PFSK-1 (cell line): ENCODE measurements around the gene TAS2R42.

Source experiments
- FOXP2 ChIP-seq: optimal IDR thresholded peaks from 2 replicates; pipeline ENCODE3; 2011; ENCODE audit warnings: borderline replicate concordance, control low read depth, inconsistent platforms; ENCODE audit not compliant: insufficient read depth; ENCODE audit errors: extremely low read length, extremely low read depth
- POLR2AphosphoS5 ChIP-seq: IDR thresholded peaks from 2 replicates; pipeline ENCODE4 v1.6.1; 2012; ENCODE audit warnings: low read depth, mild to moderate bottlenecking, control low read depth, low read length, moderate library complexity
- SIN3A ChIP-seq: IDR thresholded peaks from 2 replicates; pipeline ENCODE4 v1.6.1; 2012; ENCODE audit warnings: mild to moderate bottlenecking, low read length, moderate library complexity, borderline replicate concordance; ENCODE audit not compliant: insufficient read depth
- TAF1 ChIP-seq: IDR thresholded peaks from 2 replicates; pipeline ENCODE4 v1.6.1; 2012; ENCODE audit warnings: low read length, control low read depth, borderline replicate concordance; ENCODE audit not compliant: insufficient read depth
- TF ChIP-seq, protein P1 (sequence below), 2 experiments: IDR thresholded peaks; 2 replicates each; pipeline versions ENCODE4 v1.6.1 to v1.8.0; 2011 to 2012; ENCODE audit warnings: low read depth in 2 of 2, low read length in 2 of 2, control low read depth in 1 of 2, inconsistent platforms in 1 of 2, mild to moderate bottlenecking in 1 of 2, moderate library complexity in 1 of 2; ENCODE audit not compliant: insufficient read depth in 1 of 2

TAS2R42 gene

DNA sequence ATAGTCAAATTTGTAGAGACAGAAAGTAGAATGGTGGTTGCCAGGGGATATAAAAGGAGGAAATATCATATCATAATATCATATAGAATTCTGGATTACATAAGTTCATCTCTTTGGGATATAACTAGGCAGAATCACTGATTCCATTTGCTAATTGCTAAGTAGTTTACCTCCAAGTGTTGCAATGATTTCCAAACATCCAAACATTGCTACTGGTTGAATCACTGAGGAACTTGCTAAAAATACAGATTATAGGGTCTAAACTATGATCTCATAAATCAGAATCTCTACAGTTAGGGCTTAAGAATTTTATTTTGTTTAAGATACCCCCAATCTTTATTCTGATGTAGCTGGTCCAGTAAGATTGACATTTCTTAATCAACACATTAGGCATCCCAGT, 16.1 kb upstream of the TAS2R42 start:
- TF ChIP-seq POLR2AphosphoS5 (no peak), FOXP2 (no peak), TAF1 (no peak), SIN3A (no peak)
- TF ChIP-seq, protein P1, sequence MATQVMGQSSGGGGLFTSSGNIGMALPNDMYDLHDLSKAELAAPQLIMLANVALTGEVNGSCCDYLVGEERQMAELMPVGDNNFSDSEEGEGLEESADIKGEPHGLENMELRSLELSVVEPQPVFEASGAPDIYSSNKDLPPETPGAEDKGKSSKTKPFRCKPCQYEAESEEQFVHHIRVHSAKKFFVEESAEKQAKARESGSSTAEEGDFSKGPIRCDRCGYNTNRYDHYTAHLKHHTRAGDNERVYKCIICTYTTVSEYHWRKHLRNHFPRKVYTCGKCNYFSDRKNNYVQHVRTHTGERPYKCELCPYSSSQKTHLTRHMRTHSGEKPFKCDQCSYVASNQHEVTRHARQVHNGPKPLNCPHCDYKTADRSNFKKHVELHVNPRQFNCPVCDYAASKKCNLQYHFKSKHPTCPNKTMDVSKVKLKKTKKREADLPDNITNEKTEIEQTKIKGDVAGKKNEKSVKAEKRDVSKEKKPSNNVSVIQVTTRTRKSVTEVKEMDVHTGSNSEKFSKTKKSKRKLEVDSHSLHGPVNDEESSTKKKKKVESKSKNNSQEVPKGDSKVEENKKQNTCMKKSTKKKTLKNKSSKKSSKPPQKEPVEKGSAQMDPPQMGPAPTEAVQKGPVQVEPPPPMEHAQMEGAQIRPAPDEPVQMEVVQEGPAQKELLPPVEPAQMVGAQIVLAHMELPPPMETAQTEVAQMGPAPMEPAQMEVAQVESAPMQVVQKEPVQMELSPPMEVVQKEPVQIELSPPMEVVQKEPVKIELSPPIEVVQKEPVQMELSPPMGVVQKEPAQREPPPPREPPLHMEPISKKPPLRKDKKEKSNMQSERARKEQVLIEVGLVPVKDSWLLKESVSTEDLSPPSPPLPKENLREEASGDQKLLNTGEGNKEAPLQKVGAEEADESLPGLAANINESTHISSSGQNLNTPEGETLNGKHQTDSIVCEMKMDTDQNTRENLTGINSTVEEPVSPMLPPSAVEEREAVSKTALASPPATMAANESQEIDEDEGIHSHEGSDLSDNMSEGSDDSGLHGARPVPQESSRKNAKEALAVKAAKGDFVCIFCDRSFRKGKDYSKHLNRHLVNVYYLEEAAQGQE (IDR thresholded peaks at IDR 0.05; ENCODE audit: insufficient read depth in 1 of 2, low read depth in 2 of 2, low read length in 2 of 2) = no peak

DNA sequence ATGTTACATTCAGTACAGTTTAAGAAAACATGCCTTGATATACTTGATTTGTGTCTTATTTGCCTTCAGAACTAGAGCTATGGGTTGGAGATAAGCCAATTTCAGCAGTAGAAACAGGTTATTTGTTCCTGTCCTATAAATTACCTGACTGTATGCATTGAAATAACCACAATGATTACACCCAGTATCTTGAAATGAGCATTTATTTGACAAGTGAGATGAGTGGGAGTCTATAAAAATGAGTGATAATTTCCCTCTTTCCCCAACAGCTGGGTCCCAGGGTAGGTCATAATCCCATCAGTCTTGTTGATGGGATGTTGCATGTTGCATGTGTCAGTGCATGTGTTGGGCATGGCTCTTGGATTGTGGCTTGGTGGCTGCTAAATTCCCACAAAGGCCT, 3.7 kb downstream of the TAS2R42 start:
- TF ChIP-seq SIN3A = no peak
- no peak for TF ChIP-seq POLR2AphosphoS5
- TF ChIP-seq FOXP2 = no peak
- TF ChIP-seq, protein P1 (IDR thresholded peaks at IDR 0.05; ENCODE audit: insufficient read depth in 1 of 2, low read depth in 2 of 2, low read length in 2 of 2) = no peak
- TF ChIP-seq TAF1 = no peak

DNA sequence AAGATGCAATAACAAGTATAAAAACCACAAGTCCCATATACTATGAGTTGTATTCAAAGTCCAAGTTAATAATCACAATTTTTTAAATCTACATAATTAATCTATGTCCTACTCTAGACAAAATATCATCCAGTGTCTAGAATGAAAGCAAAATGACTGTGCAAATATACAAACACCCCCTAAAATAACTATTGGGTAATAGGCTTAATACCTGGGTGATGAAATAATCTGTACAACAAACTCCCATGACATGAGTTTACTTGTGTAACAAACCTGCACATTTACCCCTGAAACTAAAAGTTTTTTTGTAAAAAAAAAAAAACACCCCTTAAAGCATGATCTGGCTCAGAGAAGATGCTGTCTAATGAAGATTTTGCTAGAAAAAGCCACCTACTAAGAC, 4.2 kb downstream of the TAS2R42 start:
- TF ChIP-seq FOXP2 = no peak
- TF ChIP-seq TAF1 = no peak

DNA sequence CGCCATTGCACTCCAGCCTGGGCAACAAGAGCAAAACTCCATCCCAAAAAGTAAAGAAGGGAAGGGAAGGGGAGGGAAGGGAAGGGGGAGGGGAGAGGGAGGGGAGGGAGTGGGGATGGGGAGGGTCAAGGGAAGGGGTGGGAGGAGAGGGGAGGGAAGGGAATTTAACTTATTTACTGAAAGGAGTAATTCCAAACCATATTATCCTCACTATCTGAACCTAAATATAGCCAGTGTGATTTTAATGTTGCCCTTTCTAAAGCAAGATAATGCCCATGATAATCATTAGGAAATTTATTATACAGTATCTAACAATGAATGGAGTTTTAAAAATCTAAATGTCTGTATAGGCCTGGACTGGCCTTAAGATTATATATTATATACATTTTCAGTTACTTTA, 8.5 kb downstream of the TAS2R42 start:
- TF ChIP-seq, protein P1 (IDR thresholded peaks at IDR 0.05; ENCODE audit: insufficient read depth in 1 of 2, low read depth in 2 of 2, low read length in 2 of 2) = no peak
- no peak for TF ChIP-seq FOXP2
- no peak for TF ChIP-seq SIN3A
- no peak for TF ChIP-seq TAF1
- TF ChIP-seq POLR2AphosphoS5 = no peak

DNA sequence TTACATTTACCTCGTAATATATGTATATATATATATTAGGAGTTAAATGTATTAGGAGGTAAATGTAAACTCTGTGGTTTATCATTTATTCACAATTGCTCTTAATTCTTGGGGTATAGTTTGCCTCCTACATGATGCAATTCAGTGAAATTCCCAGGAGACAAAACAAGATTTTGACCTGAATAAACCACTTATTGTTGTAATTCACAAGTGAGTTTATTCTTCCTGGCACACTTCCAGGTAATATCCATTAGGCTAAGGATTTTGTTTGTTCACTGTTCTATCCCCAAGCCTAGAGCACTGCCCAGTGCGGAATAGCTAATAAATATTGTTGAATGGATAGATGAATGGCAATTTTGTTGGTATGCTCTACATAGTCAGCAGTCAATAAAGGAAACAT, 12.7 kb downstream of the TAS2R42 start:
- TF ChIP-seq, protein P1 (IDR thresholded peaks at IDR 0.05; ENCODE audit: insufficient read depth in 1 of 2, low read depth in 2 of 2, low read length in 2 of 2) = no peak
- no peak for TF ChIP-seq POLR2AphosphoS5
- TF ChIP-seq SIN3A = no peak
- TF ChIP-seq FOXP2 = no peak
- no peak for TF ChIP-seq TAF1
